DMS114 treated with DMSO at 0.1 percent for 48 hours (cell line): Measurements from ENCODE around the gene LRP5.
"Not testable (repeated sequence)": the region's sequence is repeated elsewhere in the genome, so short reads cannot be mapped to it uniquely, and the experiment has no call there.

Experiments
- DNase-seq: peaks from one replicate; lab custom pipeline; 2025; ENCODE audit not compliant: unreplicated experiment; lab: John Stamatoyannopoulos, UW

The LRP5 gene

DNA sequence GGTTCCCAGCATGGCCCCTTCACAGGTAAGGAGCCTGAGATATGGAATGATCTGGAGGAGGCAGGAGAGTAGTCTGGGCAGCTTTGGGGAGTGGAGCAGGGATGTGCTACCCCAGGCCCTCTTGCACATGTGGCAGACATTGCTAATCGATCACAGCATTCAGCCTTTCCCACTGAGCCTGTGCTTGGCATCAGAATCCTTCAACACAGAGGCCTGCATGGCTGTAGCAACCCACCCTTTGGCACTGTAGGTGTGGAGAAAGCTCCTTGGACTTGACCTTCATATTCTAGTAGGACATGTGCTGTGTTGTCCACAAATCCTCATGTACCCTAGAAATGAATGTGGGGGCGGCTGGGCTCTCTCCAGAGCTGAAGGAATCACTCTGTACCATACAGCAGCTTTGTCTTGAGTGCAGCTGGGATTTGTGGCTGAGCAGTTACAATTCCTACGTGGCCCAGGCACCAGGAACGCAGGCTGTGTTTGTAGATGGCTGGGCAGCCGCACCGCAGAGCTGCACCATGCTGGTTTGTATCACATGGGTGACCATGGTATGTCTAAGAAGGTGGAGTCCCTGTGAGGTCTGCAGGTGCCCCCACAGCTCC is 126.4 kb downstream of the LRP5 start:
- no peak for DNase-seq

DNA sequence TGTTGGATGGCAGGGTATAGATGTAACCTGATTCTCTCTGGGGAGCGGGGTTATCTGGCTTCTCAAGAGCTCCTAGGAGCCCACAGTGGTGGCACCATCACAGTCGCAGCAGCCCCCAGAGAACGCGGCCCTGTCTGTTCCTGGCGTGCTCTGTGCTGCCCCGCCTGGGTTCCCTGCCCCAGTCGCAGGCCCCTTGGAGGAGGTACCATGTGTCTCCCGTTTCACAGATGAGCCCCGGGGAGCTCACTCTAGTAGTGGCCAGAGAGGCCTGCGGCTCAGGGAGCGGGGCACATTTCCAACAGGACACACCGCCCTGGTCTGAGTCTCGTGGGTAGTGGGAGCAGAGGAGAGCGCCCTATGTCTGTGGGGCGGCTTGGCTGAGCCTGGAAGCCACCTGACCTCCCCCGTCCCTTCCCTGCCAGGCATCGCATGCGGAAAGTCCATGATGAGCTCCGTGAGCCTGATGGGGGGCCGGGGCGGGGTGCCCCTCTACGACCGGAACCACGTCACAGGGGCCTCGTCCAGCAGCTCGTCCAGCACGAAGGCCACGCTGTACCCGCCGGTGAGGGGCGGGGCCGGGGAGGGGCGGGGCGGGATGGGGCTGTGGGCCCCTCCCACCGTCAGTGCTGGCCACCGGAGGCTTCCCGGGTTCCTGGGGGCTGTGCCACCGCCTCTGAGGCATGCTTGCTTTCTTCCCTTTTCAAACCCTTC is 127.1 kb downstream of the LRP5 start:
- no peak for DNase-seq

DNA sequence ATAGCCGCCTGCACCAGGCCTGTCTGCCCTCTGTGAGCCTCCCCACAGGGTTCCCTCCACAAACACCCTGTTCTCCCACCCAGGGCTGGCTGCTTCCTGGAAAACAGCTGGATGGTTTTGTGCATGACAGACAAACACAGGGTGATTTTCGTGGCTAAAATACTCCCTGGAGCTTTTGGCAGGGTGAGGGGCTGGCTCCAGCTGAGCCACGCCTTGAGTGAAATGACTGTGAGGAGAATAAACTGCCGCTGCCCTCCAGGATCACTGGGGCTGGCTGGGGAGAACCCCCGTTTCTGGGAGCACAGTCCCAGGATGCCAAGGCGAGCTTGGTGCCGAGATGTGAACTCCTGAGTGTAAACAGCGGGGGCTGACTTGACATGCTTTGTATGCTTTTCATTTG is 127.8 kb downstream of the LRP5 start:
- DNase-seq = no peak

DNA sequence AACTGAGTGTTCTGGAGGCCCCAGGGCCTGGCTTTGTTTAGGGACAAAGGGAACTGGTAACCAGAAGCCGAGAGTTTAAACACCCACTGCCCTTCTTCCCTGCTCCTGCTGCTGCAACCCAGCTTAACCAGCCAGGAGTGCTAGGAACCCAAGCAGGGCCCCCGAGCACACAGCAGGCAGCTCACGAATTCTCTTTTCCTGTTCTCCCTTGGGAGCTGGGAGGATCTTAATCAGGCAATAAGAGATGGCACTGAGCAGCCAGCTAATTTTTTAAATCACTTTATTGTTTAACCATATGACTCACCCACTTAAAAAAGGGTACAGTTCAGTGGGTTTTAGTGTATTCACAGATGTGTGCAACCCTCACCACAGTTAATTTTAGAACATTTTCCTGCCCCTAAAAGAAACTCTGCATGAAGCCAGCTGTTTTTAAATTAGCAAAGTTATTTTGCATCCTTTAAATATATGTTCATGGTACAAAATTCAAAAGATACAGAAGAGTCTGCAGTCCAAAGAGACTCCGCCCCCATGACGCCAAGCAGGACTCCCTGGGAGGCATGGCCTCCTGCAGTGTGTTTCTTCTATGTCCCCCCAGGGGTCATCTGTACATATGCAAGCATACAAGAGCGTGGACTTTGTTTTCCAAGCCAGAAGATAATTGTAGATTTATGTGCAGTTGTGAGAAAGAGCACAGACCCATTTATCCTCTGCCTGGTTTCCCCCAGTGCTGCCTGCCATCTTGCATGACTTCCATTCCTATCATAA is 129.3 kb downstream of the LRP5 start:
- no peak for DNase-seq

DNA sequence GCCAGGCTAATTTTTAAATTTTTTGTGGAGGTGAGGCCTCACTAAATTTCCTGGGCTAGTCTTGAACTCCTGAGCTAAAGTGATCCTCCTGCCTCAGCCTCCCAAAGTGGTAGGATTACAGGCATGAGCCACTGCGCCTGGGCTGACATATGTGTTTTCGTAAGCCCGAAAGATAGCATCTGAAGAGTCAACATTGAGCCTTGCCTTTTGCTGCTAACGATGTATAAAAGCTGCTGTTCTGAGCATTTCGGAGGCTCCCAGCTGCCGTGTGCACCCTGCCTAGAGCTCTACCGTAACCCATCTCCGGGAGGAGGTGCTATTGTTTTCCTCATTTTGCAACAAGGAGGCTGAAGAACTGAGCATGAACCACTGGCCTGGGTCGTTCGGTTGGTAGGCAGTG is 130.0 kb downstream of the LRP5 start:
- DNase-seq = no peak

DNA sequence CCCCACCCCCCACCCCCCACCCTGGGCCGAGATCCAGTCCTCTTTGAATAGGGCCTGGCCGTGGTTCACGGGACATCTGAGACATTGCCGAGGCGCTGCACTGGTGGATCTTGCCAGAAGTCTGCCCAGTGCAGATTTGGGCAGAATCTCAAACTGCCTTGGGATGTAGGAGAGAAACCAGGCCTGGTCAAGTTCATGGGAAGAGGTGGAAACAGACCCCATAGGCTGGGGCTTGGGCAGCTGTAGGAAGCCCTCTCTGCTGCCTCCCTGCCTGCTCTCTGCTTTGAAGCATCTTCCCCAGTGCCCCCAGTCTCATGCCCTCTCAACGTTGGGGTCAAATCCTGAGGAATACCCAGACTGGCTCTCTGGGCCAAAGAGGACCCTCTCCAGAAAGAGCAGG is 132.2 kb downstream of the LRP5 start:
- DNase-seq = no peak

DNA sequence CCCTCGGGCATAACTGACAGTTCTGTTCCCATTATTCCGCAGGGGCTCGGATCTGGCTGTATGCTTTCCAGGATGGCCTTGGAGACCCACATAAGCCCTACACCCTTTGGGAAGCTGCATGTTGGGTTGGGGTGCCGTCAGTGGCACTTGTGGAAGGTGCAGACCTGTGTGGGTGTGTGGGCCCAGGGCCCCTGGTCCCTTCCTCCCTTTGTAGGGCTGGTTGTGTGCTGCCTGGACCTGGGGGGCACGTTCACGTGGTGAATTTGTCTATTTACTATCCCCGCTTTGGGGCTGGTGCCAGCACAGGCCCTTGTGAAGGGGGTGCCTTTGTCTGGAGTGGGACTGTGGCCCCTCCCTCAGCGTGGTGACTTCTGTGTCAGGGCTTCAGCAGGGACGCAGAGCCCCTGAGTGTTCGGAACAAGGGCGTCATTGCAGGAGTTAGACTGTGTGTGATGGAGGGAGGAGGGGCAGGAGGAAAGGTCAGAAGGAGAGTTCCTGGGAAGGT is 133.2 kb downstream of the LRP5 start:
- DNase-seq = no peak

DNA sequence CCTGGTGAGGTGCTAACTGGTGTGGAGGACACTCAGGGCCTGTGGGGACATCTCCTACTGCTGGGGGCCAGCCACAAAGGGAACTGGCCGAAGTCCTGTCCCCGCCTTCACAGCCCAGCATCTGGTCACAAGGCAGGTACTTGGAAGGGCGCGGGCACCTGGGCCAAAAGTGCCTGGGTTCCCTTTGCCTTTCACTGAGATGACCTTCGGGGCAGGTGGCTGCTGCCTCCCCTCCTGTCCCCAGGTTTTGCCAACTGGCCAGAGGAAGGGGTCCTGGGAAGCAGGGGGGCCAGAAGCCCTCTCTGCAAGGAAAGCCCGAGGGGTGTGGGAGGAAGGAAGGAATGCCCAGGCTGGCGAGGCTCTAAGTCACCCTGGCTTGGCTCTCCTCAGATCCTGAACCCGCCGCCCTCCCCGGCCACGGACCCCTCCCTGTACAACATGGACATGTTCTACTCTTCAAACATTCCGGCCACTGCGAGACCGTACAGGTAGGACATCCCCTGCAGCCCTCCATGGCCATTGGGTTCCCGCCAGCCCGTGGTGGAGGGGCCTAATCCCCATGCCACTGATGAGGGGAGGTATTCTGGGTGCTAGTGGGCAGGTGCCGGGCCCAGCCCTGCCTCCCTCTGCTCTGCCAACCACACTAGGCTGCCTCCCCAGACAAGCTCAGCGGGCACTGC is 133.8 kb downstream of the LRP5 start:
- DNase-seq = no peak

DNA sequence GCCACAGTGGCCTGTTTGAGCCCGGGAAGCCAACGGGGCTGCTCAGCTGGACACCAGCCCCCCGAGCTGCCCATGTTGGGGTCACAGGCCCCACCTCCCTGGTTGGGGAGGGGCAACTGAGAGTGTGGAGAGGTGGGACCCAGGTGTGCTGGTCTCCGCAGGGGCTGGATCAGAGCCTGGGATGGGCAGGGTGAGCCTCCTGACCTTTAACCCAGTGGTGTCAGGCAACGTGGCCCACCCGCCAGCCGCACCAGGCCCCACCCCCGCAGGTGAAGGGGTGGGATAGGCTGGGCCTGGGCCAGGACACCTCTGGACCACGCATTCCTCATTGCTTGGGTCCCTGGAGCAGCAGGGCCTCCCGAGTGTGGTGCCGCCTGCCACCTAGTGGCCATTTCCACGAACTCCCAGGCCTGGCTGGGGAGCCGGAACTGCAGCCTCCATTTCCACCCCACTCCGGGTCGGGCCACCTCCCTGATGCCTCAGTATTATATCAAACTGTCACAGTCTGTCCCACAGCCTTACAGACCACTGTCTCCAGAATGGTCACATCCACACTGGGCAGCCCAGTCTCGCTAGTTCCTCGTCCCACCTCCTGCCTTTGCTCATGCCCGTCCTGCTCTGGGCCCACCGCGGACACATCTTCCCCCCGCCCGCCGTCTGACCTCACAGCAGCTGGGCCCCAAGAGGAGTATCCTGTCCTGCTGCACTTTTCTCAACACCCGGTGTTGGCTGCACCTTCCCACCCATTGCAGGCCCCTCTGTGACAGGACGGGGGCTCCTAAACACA is 134.8 kb downstream of the LRP5 start:
- peak; percentile 94 for DNase-seq

DNA sequence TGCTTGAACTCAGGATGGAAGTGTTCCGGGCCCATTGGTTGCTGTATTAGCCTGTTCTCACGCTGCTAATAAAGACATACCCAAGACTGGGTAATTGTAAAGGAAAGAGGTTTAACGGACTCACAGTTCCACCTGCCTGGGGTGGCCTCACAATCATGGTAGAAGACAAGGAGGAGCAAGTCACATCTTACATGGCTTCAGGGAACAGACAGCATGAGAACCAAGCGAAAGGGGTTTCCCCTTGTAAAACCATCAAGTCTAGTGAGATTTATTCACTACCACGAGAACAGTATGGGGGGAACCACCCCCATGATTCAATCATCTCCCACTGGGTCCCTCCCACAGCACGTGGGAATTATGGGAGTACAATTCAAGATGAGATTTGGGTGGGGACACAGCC is 135.5 kb downstream of the LRP5 start:
- not testable (repeated sequence) for DNase-seq

DNA sequence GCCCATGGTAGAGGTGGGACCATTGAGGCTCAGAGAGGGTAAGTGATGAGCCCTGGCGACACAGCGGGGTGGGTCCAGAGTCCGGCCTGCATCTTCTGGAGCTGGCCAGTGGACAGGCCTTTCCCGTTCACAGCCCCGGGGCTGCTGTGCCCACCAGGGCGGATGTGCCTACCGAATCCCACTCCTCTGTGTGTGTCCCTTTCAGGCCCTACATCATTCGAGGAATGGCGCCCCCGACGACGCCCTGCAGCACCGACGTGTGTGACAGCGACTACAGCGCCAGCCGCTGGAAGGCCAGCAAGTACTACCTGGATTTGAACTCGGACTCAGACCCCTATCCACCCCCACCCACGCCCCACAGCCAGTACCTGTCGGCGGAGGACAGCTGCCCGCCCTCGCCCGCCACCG is 136.2 kb downstream of the LRP5 start:
- DNase-seq = no peak

DNA sequence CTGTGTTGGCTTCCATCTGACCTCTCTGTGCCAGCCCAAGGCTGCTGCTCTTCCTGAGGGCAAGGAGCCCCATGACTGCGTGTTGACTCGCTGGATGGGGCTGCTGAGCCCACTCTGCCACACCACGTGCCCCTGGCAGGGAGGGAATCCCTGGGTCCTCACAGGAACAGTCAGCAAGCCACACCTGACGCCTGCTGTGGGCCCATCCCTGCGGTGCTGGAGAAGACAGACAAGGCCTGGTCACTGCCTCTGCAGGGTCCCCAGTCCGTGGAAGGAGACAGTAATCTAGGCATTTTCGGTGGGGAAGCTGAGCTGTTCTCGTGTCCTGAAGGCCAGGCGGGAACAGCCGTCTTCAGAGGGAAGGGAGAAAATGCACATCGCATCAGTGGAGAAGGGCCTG is 137.6 kb downstream of the LRP5 start:
- DNase-seq = no peak

DNA sequence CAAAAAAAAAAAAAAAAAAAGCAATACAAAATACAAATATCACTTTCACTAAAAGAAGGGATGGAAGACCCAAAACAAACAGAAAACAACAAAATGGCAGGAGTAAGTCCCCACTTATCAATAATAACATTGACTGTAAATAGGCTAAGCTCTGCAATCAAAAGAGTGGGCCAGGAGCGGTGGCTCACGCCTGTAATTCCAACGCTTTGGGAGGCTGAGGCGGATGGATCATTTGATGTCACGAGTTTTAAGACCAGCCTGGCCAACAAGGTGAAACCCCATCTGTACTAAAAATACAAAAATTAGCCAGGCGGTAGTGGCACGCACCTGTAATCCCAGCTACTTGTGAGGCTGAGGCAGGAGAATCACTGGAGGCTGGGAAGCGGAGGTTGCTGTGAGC is 138.3 kb downstream of the LRP5 start:
- DNase-seq = no peak

DNA sequence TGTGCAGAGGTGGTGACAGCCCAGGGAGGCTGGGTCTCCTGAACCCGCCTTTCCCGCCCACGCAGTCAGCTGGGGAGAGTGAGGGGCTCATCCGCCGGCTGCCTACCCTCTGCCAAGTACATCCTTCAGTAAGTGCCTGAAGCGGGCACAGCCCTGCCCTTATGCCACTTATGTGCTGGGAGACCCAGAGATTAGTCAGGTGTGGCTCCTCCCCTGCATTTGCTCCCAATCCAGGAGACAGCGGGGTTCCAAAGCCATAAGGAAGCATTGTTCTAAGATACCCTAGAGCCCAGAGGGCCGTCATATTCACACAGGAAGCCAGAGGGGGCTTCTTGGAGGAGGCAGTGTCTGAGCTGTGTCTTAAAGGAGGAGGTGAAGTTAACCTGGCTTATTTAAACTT is 142.4 kb downstream of the LRP5 start:
- no peak for DNase-seq

DNA sequence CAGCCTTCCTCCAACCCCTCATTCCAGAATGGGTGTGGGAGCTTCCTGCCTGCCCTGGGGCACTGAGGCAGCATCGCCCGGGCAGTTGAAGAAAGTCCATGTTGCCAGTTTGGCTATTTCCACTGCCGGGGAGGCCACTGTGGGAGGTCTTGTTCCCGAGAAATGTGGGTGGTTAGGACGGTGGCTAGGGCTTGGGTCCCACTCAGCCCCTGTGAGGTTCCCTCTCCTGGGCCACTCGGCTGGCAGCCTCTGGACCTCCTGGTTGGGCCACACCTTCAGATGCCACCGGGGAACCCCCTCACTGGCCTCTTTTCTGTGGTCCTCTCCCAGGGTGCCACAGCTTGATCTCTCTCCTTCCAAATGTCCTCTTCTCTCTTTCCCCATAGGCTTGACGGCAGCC is 143.1 kb downstream of the LRP5 start:
- DNase-seq = no peak

DNA sequence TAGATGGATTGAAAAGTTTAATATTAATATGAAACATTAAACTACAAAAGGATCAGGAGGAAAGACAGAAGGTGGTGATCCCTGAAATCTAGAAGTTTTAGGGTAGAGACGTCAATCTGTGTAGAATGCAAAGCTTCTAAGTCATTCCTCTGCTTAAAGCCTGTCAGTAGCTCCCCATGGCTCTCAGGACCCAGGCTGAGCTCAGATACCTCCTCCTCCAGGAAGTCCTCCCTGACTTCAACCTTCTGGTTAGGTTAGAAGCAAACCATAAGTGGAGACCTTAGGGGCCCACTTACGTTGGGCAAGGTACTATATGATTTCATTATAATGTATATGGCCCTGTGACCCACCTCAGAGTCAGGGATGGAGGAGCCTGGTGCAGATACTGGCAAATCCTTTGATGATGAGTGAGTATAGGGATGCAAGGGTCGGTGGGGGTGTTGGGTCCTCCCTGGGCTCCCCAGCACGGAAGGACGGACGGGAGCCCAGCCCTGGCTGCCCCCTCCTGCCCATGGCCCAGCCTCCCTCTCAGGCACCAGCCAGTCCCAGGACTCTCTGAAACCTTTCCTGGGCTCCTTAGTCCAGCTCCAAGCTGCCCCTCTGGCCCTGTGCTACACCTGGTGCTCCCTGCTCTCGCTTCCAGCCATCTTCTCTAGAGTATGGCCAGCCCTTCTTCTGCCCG is 145.0 kb downstream of the LRP5 start:
- DNase-seq = no peak

DNA sequence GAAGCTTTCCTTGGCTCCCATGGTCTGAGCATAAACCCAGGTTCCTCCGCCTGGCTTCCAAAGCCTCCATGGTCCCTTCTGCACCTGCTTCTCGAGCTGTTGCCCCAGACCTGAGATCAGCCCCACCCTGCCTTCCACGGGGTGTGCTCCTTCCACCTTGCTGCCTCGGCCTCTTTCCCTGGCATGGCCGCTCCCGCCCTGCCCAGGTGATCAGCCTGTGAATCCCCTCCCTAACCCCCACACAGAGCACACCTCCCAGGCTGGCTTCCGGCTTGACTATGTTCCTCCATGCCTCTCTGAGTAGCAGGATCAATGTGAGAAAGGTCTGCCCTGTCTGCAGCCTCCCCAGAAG is 145.5 kb downstream of the LRP5 start:
- no peak for DNase-seq

DNA sequence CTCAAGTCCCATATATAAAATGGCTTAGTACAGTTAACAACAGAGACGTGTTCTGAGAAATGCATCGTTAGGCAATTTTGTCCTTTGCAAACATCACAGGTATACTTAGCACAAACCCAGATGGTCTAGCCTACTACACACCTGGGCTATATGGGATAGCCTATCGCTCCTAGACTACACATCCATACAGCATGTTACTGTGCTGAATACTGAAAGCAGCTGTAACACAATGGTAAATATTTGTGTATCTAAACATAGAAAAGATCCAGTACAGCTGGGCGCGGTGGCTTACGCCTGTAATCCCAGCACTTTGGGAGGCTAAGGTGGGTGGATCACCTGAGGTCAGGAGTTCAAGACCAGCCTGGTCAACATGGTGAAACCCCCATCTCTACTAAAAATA is 145.9 kb downstream of the LRP5 start:
- not testable (repeated sequence) for DNase-seq

DNA sequence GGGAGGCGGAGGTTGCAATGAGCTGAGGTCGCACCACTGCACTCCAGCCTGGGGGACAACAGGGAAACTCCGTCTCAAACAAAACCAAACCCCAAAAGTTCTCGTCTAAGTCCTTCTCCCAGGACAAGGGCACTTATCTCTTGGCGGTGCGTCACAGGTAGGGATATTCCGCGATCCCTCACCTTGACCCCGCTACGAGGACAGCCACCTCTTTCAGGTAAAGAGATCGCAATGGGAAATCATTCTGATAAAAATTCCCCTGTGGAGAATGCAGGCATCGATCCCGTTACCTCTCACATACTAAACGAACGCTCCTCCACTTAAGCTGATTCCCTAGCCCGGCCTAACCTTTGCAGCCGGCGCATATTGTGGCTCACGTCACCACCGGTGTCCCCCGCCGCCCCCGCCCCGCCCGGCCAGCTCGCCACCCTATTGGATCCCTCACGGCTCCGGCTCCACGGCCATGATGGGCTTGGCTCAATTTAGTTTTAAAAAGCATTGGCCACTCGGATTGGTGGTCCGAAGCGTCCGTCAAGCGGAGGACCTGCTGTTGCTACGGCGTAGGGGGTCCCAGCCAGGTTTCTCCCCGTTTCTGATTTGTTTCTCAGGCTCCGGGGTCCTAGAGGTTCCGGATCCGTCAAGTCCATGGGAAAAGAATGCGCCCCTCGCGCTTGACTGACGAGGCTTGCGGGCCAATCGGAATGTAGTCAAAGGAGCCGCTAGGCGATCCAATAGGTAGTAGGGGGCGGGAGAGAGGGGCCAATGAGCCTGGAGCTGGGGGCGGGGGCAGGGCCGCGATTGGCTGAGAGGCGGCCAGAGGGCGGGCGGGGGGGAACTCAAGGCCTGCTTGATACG is 147.7 kb downstream of the LRP5 start:
- DNase-seq = peak; percentile 100
